Activated T-helper 1 cell treated with anti-CD3 and anti-CD28 coated beads, Interleukin-2, amount 50 U/mL, for 16 hours (primary cell): ENCODE measurements around the gene PTGER1.
"Not testable (repeated sequence)": the region's sequence is repeated elsewhere in the genome, so short reads cannot be mapped to it uniquely, and the experiment has no call there.

Experiments
- DNase-seq, 2 donors: peaks; one replicate each; pipeline ENCODE4 v3.0.0-alpha.2; 2020; ENCODE audit warnings: low read depth in 1 of 2, low spot score in 1 of 2

PTGER1 gene

DNA sequence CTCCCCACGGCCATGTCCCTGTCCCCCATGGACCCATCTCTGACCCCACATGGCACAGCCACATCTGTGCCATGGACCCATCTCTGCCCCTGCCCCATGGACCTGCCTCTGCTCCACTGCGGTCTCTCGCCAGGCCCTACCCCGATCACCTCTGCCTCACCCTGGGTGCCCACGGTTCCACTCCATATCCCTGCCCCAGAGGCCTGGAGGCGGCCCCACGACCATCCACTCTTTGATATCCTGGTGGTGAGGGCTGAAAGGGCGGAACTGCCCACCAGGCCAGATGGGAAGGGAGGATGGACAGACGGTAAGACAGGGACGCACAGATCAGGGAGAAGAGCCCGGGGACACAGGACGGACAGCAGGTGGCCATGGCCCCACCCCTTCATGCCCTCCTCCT is 327 bp downstream of the PTGER1 start:
- no peak for DNase-seq

DNA sequence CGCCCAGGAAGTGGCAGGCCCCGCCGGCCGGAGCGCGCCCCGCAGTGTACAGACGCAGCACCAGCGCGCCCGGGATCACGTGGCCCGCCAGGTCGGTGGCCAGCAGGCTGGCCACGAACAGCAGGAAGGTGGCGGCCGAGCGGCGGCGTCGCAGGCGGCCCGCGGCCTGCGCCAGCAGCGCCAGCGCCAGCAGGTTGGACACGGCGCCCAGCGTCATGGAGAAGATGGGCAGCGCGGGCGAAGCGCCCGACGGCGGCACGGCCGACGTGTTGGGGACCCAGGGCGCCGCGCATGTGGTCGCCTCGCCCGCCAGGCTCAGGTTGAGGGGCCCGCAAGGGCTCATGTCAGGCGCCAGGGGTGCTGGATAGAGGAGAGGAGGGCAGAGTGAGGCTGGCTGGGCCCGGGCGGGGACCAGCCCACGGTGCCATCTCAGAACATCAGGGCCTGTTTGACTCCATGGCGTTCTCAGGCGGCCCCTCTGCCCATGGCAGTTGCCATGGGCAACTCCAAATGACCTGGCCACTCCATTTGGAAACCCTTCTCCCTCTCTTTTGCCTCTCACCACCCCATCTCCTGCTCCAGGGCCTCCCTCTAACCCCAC is 1.1 kb downstream of the PTGER1 start:
- no peak for DNase-seq

DNA sequence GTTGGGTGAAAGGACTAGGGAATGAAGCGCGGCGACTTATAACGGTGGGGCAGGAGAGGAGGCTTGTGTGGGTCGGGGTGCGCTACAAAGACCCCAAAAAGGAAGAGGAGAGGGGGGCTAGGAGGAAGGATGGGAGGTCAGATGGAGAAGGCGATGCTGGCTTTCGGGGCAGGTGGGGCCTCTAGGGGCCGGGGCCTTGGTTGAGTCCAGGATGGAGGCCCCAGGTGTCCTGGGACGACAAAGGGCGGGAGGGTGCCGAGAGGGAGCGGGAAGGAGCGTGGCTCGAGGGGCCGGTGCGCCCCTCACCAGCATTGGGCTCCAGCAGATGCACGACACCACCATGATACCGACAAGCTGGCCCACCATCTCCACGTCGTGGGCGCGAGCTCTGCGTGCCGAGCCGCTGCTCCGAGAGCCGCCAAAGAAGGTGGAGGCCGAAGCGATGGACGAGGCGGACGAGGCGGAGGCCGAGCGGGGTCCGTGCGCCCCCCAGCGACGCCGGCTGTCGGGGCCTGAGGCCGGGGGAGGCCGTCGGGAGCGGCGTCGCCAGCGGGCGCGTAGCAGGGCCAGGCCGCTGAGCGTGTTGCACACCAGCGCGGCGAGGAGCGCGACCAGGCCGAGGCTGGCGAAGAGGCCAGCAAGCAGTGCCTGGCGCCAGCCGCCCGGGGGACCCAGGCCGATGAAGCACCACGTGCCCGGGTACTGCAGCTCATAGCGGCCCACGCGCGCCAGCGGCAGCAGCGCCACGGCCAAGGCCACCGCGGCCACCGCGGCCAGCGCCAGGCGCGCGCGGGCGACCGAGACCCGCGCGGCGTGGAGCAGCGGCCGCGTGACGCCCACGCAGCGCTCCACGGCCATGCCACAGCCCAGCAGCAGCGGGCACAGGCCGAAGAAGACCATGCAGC is 1.8 kb downstream of the PTGER1 start:
- DNase-seq = no peak

DNA sequence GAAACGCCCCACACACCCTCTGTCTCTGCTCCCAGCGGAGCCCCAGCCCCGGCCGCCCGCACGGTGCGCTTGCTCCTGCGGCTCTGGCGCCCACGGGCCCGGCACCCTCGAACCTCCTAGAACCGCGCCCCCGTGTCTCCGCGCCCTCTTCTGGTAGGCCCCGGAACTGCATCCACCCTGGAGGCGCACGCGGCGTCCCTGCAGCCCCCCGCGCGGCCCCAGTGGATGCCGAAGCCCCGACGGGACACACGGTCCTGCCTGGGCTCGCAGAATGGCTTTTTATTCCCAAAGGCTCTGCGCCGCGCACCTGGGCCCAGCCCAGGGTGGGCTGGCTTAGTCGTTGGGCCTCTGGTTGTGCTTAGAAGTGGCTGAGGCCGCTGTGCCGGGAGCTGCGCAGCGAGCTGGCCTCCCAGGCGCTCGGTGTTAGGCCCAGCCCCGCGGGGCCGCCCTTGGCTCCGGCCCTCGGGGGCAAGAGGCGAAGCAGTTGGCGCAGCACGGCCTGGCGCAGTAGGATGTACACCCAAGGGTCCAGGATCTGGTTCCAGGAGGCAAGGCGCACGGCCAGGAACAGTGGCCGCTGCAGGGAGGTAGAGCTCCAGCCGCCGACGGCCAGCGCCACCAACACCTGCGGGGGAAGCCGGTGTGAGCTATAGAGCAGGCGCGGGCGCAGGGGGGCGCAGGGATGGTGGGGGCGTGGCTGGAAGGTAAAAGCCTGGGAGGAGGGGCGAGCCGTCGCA is 2.8 kb downstream of the PTGER1 start:
- DNase-seq = peak; percentile 77 to 89

DNA sequence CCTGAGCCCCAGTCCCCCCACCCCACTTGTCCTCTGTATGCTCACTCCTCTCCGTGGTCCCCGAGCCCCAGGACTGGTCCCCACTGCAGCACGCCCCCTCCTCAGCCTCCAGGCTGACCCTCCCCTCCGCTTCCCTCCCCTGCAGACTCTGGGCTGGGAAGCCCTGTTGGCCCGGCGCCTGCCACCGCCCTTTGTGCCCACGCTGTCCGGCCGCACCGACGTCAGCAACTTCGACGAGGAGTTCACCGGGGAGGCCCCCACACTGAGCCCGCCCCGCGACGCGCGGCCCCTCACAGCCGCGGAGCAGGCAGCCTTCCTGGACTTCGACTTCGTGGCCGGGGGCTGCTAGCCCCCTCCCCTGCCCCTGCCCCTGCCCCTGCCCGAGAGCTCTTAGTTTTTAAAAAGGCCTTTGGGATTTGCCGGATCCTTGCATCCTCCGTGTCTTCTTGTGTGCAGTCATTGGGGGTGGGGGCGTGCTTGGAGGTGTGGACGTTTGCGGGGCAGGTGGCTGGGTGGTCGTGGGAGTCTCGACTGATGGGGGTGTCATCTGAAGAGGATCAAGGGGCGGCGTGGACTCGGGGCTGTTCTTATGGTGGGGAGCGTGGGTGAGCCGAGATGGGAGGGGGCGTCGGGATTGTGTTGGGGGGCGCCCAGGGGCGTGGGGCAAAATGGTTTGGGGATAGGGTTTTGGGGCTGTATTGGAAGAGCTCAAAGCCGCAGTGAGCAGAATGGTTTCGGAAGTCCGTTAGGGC is 3.5 kb downstream of the PTGER1 start:
- no peak for DNase-seq

DNA sequence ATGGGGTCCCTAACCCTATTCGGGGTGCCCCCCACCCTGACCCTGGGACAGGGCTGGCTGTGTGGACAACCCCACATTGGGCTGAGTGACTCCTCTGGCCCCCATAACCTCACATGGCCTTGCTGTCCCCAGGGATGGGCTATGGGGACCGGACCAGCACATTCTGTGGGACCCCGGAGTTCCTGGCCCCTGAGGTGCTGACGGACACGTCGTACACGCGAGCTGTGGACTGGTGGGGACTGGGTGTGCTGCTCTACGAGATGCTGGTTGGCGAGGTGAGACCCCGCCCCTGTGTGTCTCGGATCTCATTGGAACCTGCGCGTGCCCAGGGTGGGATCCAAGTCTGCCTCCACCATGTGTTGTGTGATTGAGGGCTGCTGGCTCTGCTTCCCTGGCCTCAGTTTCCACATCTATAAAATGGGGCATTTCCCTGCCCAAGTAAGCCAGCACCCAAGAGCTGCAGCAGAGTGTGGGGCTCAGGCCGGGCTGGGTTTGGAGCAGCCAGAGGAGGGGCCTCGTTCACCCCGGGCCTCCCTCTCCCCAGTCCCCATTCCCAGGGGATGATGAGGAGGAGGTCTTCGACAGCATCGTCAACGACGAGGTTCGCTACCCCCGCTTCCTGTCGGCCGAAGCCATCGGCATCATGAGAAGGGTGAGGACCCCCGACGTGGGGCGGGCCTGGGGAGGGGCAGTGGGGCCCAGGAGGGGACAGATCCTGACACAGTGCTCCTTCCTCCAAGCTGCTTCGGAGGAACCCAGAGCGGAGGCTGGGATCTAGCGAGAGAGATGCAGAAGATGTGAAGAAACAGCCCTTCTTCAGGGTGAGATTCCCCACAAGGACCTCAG is 4.9 kb downstream of the PTGER1 start:
- no peak for DNase-seq

DNA sequence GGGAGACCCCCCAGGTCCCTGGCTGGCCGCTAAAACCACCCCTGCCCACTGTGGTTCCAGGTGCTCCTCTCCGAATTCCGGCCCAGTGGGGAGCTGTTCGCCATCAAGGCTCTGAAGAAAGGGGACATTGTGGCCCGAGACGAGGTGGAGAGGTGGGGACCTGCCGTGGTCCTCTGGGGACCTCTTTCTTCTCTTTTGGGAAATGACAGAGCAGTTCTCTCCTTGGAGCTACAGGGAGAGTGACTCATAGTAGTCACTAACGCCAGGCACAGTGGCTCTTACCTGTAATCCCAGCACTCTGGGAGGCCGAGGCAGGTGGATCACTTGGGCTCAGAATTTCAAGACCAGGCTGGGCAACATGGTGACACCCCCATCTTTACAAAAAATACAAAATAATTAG is 7.3 kb downstream of the PTGER1 start:
- no peak for DNase-seq

DNA sequence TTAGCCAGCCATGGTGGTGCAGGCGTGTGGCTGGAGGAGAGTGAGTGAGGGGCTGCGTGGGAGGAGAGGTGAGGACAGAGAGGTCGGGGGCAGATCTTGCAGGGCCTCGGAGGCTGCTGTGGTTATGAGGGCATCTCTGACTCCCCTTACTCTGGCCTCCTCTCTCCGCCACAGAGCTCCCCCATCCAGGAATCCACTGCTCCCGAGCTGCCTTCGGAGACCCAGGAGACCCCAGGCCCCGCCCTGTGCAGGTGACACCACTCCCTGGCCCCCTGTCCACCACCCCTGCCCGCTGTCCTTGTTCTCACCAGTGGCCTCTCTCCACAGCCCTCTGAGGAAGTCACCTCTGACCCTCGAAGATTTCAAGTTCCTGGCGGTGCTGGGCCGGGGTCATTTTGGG is 7.8 kb downstream of the PTGER1 start:
- no peak for DNase-seq

DNA sequence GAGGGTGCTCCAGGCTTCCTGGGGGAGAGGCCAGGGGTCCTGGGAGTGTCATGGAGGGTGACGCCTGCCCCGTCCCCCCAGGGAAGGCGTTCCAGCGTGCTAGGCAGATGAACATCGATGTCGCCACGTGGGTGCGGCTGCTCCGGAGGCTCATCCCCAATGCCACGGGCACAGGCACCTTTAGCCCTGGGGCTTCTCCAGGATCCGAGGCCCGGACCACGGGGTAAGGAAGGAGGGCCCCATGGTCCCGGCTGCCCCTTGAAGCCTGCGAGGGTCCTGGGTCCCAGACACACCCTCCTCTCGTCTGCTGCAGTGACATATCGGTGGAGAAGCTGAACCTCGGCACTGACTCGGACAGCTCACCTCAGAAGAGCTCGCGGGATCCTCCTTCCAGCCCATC is 11.4 kb downstream of the PTGER1 start:
- DNase-seq = no peak

DNA sequence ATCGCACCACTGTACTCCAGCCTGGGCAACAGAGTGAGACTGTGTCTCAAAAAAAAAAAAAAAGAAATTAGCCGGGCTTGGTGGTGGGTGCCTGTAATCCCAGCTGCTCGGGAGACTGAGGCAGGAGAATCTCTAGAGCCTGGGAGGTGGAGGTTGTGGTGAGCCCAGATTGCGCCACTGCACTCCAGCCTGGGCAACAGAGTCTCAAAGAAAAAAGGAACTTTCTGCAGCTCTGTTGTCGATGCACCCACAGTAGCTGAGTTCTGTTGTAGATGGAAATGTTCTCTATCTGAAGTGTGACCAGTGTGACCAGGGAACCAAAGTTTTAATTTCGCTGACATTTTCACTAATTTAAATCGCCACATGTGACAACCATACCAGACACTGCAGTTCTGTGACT is 12.8 kb downstream of the PTGER1 start:
- not testable (repeated sequence) for DNase-seq

DNA sequence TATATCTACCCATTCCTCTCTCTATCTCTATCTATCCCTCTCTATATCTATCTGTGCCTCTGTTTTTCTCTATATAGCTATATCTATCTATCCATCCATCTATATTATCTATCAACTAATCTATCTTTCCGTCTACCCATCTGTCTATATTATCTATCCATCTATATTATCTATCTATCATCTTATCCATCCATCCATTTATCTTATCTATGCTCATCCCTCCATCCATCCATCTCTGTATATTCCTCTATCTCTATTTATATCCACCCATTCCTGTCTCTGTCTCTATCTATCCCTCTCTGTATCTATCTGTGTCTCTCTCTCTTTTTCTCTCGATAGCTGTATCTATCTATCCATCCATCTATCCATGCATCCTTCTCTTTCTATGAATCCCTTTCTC is 14.2 kb downstream of the PTGER1 start:
- DNase-seq = no peak

DNA sequence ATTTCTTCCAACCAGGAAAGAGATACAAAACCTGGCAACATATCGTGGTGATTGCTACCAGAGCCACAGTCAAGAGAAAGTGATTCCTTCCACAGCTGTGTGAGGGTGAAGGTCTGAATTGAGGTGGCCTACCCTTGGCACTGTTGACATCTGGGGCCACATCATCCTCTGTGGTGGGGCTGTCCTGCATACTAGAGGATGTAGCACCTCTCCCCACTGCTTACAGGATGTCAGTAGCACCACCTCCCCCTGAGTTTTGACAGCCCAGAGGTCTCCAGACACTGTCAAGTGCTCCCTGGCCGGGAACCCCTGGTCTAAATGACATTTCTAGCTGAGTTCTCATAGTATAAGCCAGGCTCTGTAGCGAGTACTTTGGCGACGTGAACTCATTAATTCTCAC is 15.5 kb downstream of the PTGER1 start:
- DNase-seq = no peak

DNA sequence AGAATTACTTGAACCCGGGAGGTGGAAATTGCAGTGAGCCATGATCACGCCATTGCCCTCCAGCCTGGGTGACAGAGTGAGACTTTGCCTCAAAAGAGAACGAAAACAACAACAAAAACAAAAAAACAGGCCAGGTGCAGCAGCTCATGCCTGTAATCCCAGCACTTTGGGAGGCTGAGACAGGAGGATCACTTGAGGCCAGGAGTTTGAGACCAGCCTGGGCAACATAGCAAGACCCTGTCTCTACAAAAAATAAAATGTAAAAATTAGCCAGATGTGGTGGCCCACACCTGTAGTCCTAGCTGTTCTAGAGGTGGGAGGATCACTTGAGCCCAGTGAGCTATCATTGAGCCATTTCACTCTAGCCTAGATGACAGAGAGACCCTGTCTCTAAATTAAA is 22.9 kb downstream of the PTGER1 start:
- not testable (repeated sequence) for DNase-seq

DNA sequence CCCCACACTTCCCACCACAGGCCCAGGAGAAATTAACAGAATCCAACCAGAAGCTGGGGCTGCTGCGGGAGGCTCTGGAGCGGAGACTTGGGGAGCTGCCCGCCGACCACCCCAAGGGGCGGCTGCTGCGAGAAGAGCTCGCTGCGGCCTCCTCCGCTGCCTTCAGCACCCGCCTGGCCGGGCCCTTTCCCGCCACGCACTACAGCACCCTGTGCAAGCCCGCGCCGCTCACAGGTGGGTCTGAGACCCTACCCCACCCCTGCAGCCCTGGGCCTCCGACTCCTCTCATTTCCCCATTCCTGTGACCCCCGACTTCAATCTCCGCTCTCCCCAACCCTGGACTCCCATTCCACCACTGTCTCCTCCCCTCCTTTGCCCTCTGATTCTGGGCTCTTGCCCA is 24.3 kb downstream of the PTGER1 start:
- DNase-seq = no peak

DNA sequence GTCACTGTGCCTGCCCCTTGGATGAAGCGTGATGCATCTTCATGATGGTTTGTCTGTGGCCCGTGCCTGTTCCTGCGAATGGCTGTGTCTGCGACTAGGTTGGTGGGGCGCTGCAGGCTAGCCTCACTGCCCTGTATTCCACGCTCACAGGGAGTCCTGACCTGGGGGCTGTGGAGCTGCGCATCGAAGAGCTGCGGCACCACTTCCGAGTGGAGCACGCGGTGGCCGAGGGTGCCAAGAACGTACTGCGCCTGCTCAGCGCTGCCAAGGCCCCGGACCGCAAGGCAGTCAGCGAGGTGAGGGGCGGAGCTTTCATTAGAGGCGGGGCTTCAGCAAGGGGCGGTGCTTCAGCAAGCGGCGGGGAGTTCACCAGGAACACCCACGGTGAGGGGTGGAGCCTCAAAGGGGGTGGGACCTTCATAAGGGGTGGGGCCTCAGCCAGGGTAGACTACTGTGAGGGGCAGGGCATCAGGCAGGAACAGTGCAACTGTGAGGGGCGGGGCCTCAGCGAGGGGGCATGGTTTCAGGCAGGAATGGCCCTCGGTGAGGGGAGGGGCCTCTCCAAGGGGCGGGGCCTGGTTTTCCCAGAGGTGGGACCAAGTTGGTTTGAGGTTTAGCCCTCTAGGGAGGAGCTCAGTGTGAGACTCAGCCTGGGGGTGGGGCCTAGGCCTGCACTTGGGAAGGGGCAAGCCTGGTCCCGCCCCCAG is 24.8 kb downstream of the PTGER1 start:
- no peak for DNase-seq

DNA sequence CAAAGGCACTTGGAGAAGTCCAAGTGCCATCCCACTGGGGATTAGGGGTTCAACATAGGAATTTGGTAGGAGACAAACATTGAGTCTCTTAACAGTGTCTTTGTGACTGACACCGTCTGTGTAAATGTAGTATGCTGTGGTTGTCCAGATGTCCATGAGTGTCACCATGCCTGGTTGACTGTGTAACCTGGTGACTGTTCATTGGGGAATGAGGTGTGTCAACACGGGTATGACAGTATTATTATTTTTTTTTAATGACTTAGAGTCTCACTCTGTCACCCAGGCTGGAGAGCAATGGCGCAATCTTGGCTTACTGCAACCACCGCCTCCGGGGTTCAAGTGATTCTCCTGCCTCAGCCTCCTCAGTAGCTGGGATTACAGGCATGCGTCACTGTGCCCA is 25.8 kb downstream of the PTGER1 start:
- no peak for DNase-seq

DNA sequence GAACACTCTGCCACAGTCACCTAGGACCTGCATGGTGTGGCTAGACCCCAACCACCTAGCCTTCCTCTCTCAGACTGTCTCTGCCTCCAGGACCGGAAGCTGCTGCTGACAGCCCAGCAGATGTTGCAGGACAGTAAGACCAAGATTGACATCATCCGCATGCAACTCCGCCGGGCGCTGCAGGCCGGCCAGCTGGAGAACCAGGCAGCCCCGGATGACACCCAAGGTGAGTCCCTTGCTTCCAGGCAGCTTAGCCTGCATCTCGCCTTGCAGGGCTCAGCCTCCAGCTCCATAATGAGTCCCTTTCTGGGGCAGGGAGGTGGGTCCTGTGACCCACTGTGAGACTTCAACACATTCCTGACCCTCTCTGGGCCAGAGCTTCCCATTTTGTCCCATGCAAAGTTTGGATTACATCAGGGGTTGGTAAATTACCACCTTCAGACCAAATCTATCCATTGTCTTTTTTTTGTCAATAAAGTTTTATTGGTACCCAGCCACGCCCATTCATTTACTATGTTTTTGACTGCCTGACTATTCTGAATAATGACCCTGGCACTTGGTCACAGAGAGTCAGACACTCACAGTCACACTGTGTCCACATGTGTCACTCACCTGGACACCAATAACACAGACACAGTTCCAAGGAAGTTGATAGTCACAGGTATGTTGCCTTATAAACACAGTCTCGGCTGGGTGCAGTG is 28.7 kb downstream of the PTGER1 start:
- DNase-seq = no peak

DNA sequence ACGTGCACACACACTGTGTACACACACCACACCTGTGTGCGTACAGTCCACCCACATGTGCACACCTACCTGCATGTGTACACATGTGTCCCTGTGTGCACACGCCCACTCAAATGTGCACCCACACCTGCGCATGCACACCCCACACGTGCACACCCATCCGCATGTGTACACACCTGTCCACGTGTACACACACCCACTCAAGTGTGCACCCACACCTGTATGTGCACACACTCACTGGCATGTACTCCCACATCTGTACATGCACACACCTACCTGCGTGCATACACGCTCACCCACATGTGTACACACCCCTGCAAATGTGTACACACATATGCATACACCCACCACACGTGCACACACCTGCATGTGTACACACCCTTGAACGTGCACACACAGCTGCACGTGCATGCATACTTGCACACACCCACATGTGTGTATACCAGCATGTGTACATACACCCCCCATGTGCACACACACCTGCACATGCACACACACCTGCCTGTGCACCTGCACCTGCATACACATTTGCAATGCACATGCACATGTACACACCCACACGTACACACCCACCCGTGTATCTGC is 31.4 kb downstream of the PTGER1 start:
- no peak for DNase-seq
